NCI-H2196 treated with DMSO at 0.1 percent for 48 hours (cell line): ENCODE measurements around the gene CEMIP2.
"Not testable (repeated sequence)": the region's sequence is repeated elsewhere in the genome, so short reads cannot be mapped to it uniquely, and the experiment has no call there.

Experiments
- DNase-seq: peaks from one replicate; lab custom pipeline; 2025; ENCODE audit not compliant: unreplicated experiment; lab: John Stamatoyannopoulos, UW

The CEMIP2 gene

GRCh38 chr9:71681708-71682272 is 86.5 kb downstream of the CEMIP2 start:
- DNase-seq = no peak

GRCh38 chr9:71681104-71681707 is 87.1 kb downstream of the CEMIP2 start:
- no peak for DNase-seq

- DNase-seq = no peak
Observed at GRCh38 chr9:71680189-71680980, 87.9 kb downstream of the CEMIP2 start.

GRCh38 chr9:71678999-71679398 is 89.3 kb downstream of the CEMIP2 start:
- no peak for DNase-seq

- no peak for DNase-seq
Observed at GRCh38 chr9:71677209-71677608, 91.1 kb downstream of the CEMIP2 start.

- no peak for DNase-seq
Observed at GRCh38 chr9:71676460-71676859, 91.9 kb downstream of the CEMIP2 start.

- no peak for DNase-seq
Observed at GRCh38 chr9:71675857-71676165, 92.5 kb downstream of the CEMIP2 start.

GRCh38 chr9:71675105-71675856 is 93.0 kb downstream of the CEMIP2 start:
- DNase-seq = no peak

GRCh38 chr9:71672573-71672972 is 95.7 kb downstream of the CEMIP2 start:
- no peak for DNase-seq

- DNase-seq = no peak
Observed at GRCh38 chr9:71671289-71671688, 97.0 kb downstream of the CEMIP2 start.

GRCh38 chr9:71670121-71670520 is 98.2 kb downstream of the CEMIP2 start:
- no peak for DNase-seq

- DNase-seq = no peak
Observed at GRCh38 chr9:71669284-71669995, 98.9 kb downstream of the CEMIP2 start.

GRCh38 chr9:71668717-71669116 is 99.6 kb downstream of the CEMIP2 start:
- DNase-seq = no peak

- DNase-seq = no peak
Observed at GRCh38 chr9:71665247-71665646, 103.1 kb downstream of the CEMIP2 start.

GRCh38 chr9:71664566-71664965 is 103.7 kb downstream of the CEMIP2 start:
- DNase-seq = no peak

GRCh38 chr9:71663931-71664459 is 104.3 kb downstream of the CEMIP2 start:
- no peak for DNase-seq

- DNase-seq = no peak
Observed at GRCh38 chr9:71663216-71663615, 105.1 kb downstream of the CEMIP2 start.

- DNase-seq = no peak
Observed at GRCh38 chr9:71662082-71662481, 106.2 kb downstream of the CEMIP2 start.

GRCh38 chr9:71657276-71657675 is 111.0 kb downstream of the CEMIP2 start:
- DNase-seq = not testable (repeated sequence)

GRCh38 chr9:71656496-71656895 is 111.8 kb downstream of the CEMIP2 start:
- DNase-seq = no peak

- no peak for DNase-seq
Observed at GRCh38 chr9:71655778-71656177, 112.5 kb downstream of the CEMIP2 start.
